NCI-H2081 treated with DMSO at 0.1 percent for 48 hours (cell line): ENCODE measurements around the gene QSOX1.

Experiments used
- DNase-seq: peaks from one replicate; lab custom pipeline; 2025; lab: John Stamatoyannopoulos, UW

Gene QSOX1

GRCh38 chr1:180250883-180251509 is 96.3 kb downstream of the QSOX1 start:
- DNase-seq, result no peak

DNA sequence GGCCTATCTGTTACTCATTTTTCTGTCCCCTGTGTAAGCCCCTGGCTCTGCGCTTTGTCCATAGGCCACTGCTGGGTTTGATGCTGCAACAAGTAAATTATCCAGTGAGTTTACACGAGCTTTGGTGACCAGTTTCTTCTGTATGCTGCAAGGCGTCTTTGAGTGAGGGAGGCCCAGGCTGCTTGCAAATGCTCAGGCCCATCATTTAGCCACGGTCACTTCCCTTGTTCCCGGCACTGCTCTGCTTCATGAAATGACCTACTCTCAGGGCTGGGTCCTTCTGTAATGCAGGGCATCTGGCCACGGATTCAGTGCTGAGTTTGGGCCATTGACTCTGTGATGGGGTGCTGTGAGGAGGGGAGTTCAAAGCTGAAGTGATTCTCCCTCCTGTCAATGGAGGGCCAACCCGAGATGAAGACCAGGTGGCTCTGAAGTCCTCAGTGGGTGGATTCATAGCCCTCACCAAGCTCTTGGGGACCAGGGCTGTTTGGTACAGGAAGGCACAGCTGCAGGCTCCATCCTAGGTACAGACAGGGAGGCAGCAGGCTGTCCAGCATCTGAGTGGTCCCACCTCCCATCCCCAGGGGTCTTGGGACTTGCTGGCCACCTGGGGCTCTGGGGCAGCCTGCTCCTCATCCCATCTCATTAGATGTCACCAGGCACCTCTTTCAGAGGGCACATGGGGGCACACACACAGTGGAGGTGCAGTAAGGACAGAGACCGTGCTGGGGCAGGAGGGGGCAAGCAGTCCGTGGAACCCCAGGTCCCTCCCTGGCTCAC is 97.0 kb downstream of the QSOX1 start:
- no peak for DNase-seq

- DNase-seq, result no peak
Measured at GRCh38 chr1:180252638-180253536, 98.2 kb downstream of the QSOX1 start.
